Thoracic aorta (tissue), 2 donors: ENCODE measurements around the gene CIAO3. TPM values are rescaled to one million over a fixed set of nuclear protein-coding genes. Genes with fewer than 3 reads are reported as not detected.
A peak's percentile ranks its signal among the peaks of the same experiment; 100 is the strongest.
"Not testable (repeated sequence)": the region's sequence is repeated elsewhere in the genome, so short reads cannot be mapped to it uniquely, and the experiment has no call there.

Source experiments
- ATAC-seq: fragments of 150-250 bp; one replicate; pipeline ENCODE4 v1.8.0; 2017; ENCODE audit warnings: low read depth; ENCODE audit not compliant: insufficient number of reproducible peaks, low FRiP score
- DNase-seq: peaks from one replicate; pipeline ENCODE4 v3.0.0-alpha.2; 2020; ENCODE audit warnings: low spot score
- H3K27ac ChIP-seq, 2 donors: fragments of 200-600 bp; sonication (generic); 1 replicate in 1 of 2; 2 replicates in 1 of 2; pipeline ENCODE4 v1.5.1; 2016; ENCODE audit warnings: mild to moderate bottlenecking in 2 of 2, moderate library complexity in 2 of 2
- H3K27me3 ChIP-seq: fragments of 200-600 bp; sonication (generic); replicated peaks from 2 replicates; pipeline ENCODE4 v1.6.0; 2016; ENCODE audit warnings: mild to moderate bottlenecking; ENCODE audit not compliant: insufficient read depth
- H3K36me3 ChIP-seq: fragments of 200-600 bp; sonication (generic); one replicate; pipeline ENCODE4 v1.5.1; 2016
- H3K4me1 ChIP-seq, 2 donors: fragments of 200-600 bp; sonication (generic); 1 replicate in 1 of 2; 2 replicates in 1 of 2; pipeline versions ENCODE4 v1.5.1 to v1.6.0; 2016; ENCODE audit warnings: low read depth in 2 of 2, mild to moderate bottlenecking in 1 of 2; ENCODE audit not compliant: control insufficient read depth in 1 of 2
- H3K4me3 ChIP-seq: fragments of 200-600 bp; sonication (generic); 2 replicates; pipeline ENCODE4 v1.5.1; 2016; ENCODE audit warnings: mild to moderate bottlenecking
- H3K9me3 ChIP-seq: fragments of 200-600 bp; sonication (generic); 2 replicates; pipeline ENCODE4 v1.5.1; 2016
- CTCF ChIP-seq: fragments of 200-600 bp; sonication (generic); IDR thresholded peaks from one replicate; pipeline ENCODE4 v1.5.1; 2019; ENCODE audit warnings: antibody characterized with exemption
- total RNA-seq, 2 donors: library from RNA; depleted of rRNA; stranded (reverse); fragments of >200 nt; gene quantifications; one replicate each; pipeline versions ENCODE4 v1.1.0 to v1.2.3, GENCODE V29; 2016

CIAO3 gene
- total RNA-seq, 2 donors from 2014 or later: 27.0 to 30.3 TPM

- DNase-seq (no peak), ATAC-seq (no peak)
- Histone ChIP-seq H3K4me3 (peak overlapping the region; percentile 81), H3K27me3 (no peaks in the 10 kb centered on the region), H3K36me3 (no peaks in the 10 kb centered on the region), H3K4me1 (peaks cover 15 to 32% of the 10 kb centered on the region in 2 donors), H3K27ac (no peak overlapping the region), H3K9me3 (no peaks in the 10 kb centered on the region)
- no peak for TF ChIP-seq CTCF
These were observed 25.2 kb downstream of the CIAO3 start for GRCh38 chr16:715477-716199.

GRCh38 chr16:714558-715476 is 26.0 kb downstream of the CIAO3 start, which contains the start of gene METRN:
Gene METRN, plus strand, starts transcription at chr16:715118. Its CDS starts 172 bp downstream, at chr16:715290.
- no peaks in the 10 kb centered on the region for H3K9me3 ChIP-seq
- no peak within 1 kb of the TSS for H3K27ac ChIP-seq
- H3K27me3 ChIP-seq: no peaks in the 10 kb centered on the region
- TF ChIP-seq CTCF: no peak
- H3K36me3 ChIP-seq: no peaks in the 10 kb centered on the region
- peak within 1 kb of the TSS; percentile 81 for H3K4me3 ChIP-seq
- ATAC-seq (peak; percentile 87), DNase-seq (peak; percentile 57)
- peaks cover 11 to 28% of the 10 kb centered on the region in 2 donors for H3K4me1 ChIP-seq

GRCh38 chr16:714079-714478 is 26.7 kb downstream of the CIAO3 start:
- ATAC-seq (no peak), DNase-seq (no peak)
- H3K27ac ChIP-seq: no peak overlapping the region
- H3K4me1 ChIP-seq: peaks cover 12 to 32% of the 10 kb centered on the region in 2 donors
- TF ChIP-seq CTCF: no peak
- H3K9me3 ChIP-seq: no peaks in the 10 kb centered on the region
- no peaks in the 10 kb centered on the region for H3K27me3 ChIP-seq
- H3K4me3 ChIP-seq: no peak overlapping the region
- no peaks in the 10 kb centered on the region for H3K36me3 ChIP-seq

- peak; percentile 14 for TF ChIP-seq CTCF
- H3K9me3 ChIP-seq, H3K27me3 ChIP-seq, H3K27ac ChIP-seq, ATAC-seq, H3K4me3 ChIP-seq, DNase-seq, H3K36me3 ChIP-seq: not testable (repeated sequence)
- H3K4me1 ChIP-seq: peaks cover 12 to 32% of the 10 kb centered on the region in 2 donors
These were observed 28.0 kb downstream of the CIAO3 start for GRCh38 chr16:712740-713250.
